Suprapubic skin (tissue), 3 donors: ENCODE measurements around the gene SRSF4.

Experiments
- CTCF ChIP-seq, 2 donors: fragments of 200-600 bp in 1 of 2; fragments of 450-650 bp in 1 of 2; sonication (generic) in 1 of 2; IDR thresholded peaks; one replicate each; pipeline ENCODE4 v1.5.1; 2016 to 2019; ENCODE audit warnings: antibody characterized with exemption in 2 of 2, mild to moderate bottlenecking in 1 of 2, moderate library complexity in 1 of 2
- POLR2A ChIP-seq, 2 donors: fragments of 450-650 bp; IDR thresholded peaks; one replicate each; pipeline ENCODE4 v1.6.1; 2017; ENCODE audit warnings: antibody characterized with exemption in 2 of 2, mild to moderate bottlenecking in 2 of 2, moderate library complexity in 2 of 2

GRCh38 chr1:29230204-29230552 is 48.5 kb upstream of the SRSF4 start:
- TF ChIP-seq CTCF (IDR thresholded peaks at IDR 0.05) (no peak), POLR2A (IDR thresholded peaks at IDR 0.05) (no peak)
